ENCODE results near the gene TACR2.

Gene TACR2

GRCh38 chr10:69416695-69417094 is at the start of gene TACR2:
Gene TACR2, minus strand, starts transcription at chr10:69416918. Its CDS starts 595 bp downstream, at chr10:69416323.
- DNase-seq = no peak

DNA sequence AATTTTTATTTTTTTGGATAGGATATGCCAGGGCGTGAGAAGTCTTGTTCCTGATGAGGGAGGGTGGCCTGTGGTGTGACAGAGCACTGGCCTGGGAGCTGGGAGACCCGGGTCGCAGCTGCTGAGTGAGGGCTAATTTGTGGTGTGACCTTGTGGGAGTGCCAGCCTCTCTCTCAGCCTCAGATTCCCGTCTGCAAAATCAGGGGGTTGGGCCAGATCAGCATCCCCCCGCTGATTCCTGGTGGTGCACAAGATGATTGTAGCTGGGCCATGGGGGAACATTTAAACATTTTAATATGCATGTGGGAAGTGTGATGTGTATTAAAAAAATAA is 49.4 kb upstream of the TACR2 start:
- no peak for DNase-seq

DNA sequence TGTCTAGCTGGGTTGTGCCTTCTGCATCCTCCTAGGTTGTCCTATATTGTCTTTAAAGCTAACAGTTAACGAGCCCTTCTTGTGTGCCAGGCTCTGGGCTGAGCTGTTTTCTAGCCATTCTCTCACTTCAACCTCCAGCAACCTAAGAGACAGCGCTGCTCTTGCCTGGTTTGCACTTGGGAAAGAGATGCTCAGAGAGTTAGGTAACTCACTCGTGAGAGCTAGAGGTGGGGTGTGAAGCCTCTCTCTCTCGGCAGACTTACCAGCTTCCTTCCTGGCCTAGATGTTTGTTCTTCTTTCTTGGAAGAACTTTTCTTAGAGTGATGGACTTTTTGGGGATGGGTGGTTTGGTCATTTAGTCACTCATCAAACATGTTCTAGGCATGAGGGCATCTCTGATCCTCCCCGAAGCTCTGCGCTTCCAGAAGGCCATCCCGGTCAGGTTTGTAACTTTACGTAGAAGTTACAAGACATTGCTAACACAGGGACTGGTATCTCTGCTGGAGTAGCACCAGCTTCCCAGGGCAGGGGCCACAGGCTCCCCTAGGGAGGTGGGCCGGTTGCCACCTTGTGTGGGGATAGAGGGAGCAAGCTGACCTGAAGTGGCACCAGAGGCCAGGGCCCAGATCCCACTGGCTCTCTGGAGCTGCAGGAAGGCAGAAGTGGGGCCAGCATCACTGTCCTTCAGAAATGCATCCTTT is 48.9 kb upstream of the TACR2 start:
- no peak for DNase-seq

GRCh38 chr10:69464801-69465401 is 48.2 kb upstream of the TACR2 start:
- DNase-seq = peak; percentile 48

- DNase-seq = peak; percentile 48
Observed at GRCh38 chr10:69464401-69464800, 47.7 kb upstream of the TACR2 start.

DNA sequence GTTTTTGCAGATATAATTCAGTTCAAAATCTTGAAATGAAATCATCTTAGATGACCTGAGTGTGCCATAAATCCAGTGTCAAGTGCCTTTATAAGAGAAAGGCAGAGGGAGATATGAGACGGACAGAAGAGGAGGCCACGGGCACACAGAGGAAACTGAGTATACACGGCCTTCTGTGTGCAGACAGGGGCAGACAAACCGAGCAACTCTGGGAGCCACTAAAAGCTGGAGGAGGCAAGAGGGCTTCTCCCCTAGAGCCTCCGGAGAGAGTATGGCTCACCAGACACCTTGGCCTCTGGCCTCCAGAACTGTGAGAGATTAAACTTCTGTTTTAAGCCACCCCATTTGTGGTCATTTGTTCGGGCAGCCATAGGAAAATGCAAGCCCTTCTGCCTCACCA is 47.2 kb upstream of the TACR2 start:
- no peak for DNase-seq

GRCh38 chr10:69461243-69462025 is 44.7 kb upstream of the TACR2 start:
- no peak for DNase-seq

- DNase-seq = no peak
Observed at GRCh38 chr10:69460576-69461242, 44.0 kb upstream of the TACR2 start.

- DNase-seq = no peak
Observed at GRCh38 chr10:69459893-69460575, 43.3 kb upstream of the TACR2 start.

DNA sequence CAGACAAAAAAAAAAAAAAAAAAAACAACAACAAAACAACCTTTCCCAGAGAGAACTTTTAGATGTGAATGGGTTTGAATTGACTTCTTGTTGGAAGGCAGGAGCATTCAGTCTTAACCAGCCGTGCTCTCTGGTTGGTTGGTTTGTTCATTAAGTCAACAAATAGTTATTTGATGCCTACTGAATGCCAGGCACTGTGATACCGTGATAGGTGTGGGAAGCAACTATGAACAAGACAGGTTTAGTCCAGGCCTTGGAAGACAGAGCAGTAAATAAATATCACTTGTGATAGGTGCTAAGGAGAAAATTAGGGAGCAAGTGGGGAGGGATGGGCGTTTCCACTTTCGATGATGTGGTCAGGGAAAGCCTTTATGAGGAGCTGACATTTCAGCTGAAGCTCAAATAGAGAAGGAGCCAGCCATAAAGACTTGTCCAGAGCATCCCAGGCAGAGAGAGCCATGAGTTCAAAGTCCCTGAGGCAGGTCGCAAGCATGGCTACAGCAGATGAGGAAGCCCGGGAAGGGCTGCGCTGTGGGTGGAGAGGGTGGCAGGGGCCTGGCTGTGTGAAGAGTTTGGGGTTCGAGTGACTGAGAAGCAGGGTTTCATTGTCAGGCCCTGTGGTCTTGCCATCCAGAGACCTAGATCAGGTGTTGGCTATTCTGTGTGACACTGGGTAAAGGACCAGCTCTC is 42.5 kb upstream of the TACR2 start:
- no peak for DNase-seq

GRCh38 chr10:69458430-69459100 is 41.8 kb upstream of the TACR2 start:
- peak; percentile 78 for DNase-seq

GRCh38 chr10:69457771-69458237 is 41.1 kb upstream of the TACR2 start:
- DNase-seq = no peak

DNA sequence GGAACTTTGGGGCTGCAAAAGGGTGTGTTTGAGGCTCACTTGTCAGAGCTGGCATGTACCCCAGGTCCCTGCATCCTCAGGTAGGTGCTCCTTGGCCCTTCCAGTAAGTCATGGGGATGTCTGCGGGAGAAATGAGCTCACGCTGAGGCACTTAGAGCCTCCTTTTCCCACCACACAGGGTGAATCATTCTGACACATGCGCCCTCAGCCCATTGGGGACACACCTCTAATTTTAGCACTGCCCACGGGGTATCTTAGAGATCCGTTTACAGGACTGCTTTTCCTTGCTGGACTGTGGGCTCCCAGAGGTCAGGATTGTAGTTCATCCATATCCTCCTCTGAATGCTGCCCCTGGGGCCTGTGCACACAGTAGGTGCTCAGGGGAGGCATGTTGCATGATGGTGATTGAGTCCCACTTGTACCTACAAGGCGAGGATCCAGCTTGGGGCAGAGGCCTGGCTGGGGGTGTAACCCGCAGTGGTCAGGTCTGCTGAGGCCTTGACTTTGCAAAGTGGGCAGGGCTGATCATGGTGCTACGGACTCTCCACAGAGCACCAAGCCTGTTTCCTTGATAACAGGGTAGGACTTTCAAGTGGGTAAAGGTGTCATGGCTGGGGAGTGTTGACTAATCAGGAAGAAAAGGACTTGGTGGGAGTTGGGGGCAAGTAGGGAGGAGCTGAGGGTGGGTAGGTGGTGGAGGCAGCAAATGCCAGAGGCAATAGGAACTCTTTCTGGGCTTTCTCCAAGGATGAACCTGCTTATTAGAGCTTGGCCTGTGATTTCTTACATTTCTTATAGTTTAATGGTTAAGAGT is 40.4 kb upstream of the TACR2 start:
- no peak for DNase-seq

- no peak for DNase-seq
Observed at GRCh38 chr10:69455006-69455763, 38.5 kb upstream of the TACR2 start.

- DNase-seq = no peak
Observed at GRCh38 chr10:69453795-69454194, 37.1 kb upstream of the TACR2 start.

DNA sequence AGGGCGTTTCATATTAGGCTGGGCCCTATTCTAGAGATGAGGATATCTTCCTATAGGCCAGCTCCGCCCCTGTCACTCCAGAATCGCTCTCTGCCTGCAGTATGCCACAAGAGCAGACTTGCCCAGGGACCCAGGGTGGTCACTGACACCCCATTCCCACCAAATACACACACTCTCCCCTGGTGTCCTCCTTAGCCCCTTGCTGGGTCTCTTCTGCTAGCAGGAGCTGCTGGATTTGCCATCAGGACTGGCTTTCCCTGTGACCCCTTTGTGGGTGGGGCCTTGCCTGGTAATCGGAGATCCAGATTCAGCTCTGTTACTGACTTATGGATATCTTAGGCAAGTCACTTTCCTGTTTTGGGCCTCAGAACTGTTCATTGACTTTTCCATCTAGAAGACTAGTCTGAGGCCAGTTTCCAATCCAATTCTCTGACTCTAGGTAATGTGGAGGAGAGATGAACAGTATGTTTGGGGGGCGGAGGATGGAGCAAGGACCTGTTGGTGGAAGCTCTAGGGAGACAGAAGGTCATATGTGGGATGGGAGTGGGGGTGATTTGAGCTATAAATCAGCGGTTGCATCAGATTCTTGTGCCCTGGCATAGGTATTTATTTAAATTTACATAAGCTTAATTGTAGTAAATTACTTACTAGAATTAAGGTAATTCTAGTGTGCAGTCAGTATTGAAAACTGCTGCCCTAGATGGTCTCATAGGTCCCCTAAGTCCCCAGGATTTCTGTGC is 36.1 kb upstream of the TACR2 start:
- DNase-seq = no peak

DNA sequence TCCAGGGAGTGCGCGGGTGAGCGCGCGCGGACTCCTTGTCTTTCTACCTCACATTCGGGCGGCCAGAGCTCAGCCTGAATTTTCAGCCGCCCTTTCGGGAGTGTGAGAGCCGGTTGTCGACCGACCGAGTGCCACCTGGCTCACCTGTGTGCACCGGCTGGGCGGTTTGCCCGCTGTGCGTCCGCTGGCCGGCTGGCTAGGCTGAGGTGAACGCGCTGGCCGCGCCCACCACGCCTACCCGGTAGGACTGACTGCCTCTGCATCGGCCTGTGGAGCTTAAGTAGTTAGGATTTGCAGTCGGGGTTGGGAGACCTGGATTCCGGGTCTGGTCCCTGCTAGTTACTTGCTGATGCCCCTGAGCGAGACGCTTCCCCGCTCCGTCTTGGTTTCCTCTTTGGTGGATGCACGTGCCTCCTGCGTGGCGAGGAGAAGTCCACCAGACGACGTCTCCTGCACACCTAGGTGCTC is 35.1 kb upstream of the TACR2 start:
- DNase-seq = no peak

DNA sequence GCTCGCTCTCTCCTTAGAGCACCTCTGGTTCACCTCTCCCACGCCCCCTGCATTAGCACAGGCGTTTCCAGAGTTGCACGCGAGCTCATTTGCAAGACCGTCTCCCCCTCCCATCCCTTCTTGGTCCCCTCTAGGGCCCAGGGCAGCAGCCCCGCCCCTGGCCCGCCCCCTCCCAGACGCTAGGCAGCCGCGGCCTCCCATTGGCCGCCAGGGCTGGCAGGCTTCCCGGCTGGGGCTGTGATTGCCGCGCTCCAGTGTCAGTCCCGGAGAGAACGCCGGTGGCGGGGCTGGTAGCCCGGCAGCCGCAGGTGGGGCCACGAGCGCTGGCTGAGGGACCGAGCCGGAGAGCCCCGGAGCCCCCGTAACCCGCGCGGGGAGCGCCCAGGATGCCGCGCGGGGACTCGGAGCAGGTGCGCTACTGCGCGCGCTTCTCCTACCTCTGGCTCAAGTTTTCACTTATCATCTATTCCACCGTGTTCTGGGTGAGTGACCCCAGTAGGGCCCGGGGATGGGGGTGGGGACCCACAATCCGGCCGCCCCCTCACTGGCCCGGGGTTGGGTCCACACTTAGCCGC is 34.6 kb upstream of the TACR2 start, which contains the start of gene TSPAN15:
TSPAN15 (plus strand) TSS at position 257 of the 575 bp plus-strand sequence; CDS start at position 387, 130 bp downstream.
- DNase-seq = peak; percentile 97

Data from midbrain (tissue), 1 donor.